KBM-7 (cell line): ENCODE measurements around the gene MFNG.

ENCODE experiments used
- DNase-seq: peaks from one replicate; pipeline ENCODE4 v3.0.0-alpha.2; 2015
- in situ Hi-C: fragments of 300-500 bp; cut with MboI; formaldehyde crosslinking; loops from 2 replicates; pipeline ENCODE4 v1.14.3; 2020; ENCODE audit warnings: low sequenced_read_pairs, low pct_unique_long_range_greater_than_20kb, mixed read lengths

Gene MFNG

DNA sequence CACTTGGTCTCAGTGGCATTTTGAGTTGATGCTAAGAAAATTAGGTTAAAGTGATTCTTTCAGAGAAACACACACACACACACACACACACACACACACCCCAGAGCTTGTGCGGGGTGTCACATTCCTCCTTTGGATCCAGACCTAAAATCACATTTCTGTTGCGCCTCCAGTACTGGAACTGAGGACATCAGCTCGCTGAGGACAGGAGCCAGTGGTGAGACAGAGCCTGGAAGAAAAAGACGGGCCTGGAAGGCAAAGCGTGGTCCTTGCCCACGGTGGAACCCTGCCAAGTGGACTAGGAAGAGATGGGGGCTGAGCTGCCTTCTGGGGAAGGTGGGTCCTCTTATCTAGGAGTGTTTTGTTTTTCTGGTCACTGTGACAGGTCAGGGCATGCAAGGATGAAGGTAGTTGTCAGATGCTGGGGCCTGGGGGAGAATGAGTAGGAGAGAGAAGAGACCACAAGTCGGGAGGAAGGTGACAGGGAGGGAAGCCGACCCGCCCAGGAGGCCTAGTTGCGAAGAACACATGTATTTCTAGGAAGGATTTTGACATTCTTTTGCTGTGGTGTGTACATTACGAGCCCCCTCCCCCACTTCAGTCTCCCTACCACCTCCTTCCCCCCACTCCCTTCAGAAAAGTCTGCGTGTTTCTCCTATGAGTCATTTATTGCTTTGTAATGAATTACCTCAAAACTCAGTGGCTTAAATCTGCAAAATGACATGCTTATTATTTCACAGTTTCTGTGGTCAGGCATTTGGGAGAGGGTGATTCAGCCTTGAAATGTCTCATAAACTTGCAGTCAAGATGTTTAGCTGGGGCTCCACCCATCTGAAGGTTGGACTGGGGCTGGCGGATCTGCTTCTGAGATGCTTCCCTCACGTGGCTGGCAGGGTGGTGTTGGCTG is 54.1 kb downstream of the MFNG start:
- DNase-seq, result peak; percentile 69
- in situ Hi-C loops, result no loop called here

DNA sequence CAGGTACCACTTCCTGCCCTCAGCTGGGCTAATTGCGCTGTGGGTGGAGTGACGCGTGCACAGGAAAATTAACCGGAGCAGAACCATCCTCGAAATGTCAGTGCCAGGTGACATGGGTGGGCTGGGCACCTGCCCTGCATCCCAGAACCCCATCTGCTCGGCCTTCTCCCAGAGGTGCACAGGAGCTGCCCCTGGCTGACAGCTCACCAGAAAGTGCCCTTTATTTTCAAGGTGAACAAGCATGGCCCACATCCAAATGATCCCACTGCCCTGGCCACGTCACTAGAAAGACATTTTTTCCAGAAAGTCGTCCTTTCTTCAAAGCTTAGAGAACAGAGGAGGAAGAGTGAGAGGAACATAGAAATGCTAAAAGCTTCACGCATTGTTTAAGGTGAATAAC is 54.8 kb downstream of the MFNG start:
- in situ Hi-C loops, result no loop called here
- no peak for DNase-seq

DNA sequence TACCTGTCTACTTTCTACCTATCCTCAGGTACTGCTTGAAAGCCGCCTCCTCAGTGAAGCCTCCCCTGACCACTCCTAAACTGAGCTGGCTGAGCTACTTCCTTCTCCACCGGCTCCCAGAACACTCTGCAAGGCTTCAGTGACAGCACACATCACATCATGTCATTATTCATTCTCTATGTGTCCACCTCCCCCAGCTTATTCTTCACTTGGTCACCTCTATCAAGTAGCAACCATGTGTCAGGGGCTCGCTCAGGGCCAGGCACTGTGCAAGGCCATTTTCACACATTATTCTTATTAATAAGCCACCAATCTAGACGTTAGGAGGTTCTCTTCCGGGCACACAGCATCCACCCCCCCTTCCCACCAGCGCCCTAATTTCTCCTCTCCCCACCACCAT is 55.2 kb downstream of the MFNG start:
- in situ Hi-C loops, result no loop called here
- no peak for DNase-seq

DNA sequence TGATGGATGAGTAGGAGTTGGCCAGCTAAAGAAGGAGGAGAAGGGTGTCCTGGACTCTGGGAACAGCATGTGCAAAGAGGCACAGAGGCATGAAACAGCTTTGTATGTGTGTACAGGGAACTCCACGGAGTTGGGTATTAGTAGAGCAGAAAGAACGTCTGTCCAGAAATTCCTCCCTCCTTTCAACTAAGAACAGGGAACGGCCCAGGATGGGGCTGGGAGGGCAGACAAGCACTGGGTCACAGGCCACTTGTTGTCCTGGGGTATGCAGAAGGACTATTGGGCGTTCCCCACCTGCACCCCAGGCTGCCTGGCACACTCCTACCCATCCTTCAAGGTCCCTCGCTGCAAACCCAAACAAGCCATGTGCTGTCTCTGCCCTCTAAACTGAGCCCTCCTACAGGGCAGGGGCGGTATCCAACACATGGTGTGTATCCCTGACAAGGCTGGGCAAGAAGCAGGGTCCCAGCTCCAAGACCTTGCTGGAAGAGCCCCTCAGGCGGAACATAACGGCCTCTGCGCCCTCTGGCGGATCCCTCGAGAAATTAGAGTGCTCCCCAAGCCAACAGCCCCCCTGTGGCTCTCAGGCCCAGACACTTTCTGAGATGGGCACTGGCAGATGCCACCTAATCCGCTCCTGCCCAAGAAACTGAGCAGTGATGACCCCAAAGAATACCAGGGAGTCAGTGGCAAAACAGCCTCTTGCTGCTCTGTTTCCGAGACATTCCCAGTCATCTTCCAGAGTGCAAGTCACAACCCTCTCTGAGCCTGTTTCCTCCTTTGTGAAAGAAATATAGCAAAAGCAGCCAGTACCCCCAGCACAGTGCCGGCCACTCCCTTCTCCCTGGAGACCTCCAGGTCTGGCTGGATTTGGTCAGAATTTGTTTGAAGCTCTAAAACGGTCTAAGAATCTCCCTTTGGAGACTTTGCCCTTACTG is 57.3 kb downstream of the MFNG start:
- in situ Hi-C loops, result no loop called here
- DNase-seq, result peak; percentile 68

DNA sequence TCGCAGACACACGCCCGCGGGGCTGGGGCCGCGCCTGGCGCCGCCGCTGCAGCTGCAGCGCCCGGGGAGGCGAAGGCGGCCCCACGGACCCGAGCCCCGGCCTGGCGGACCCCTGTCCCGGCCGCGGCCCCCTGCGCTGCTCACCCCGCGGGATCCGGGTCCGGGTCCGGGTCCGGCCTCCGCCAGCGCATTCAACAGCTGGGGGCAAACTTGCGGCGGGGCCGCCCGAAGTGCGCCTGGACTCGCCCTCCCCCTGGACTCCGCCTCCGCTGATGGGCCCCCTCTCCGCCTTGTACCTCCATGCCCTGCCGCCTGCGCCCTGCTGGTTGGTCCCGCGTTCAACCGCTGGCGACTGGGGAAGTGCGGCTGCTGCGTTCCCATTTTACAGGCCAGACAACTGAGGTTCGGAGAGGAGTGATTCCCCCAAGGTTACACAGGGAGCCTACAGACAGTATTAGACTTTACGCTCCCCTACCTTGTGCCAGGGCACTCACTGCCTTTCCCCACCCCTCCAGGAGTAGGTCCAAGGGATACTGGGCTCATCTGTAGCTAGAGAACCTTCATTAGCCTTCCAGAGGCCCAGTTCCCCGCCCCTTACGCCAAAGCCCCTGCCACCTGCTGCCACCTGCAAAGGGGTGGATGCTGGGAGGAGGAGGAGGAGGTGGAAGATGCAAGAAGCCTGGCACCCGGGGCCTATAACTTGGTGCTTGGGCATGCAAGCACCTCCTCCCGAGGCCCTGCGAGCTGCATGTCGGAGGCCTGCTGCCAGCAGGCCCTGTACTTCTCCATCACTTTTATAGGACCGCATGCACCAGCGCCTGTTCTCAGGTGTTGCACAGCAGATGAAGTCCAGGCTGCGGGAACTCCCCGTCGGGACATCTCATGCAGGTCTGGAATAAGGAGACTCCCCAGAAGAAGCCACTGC is 58.2 kb downstream of the MFNG start:
- in situ Hi-C loops, result no loop called here
- DNase-seq, result no peak

DNA sequence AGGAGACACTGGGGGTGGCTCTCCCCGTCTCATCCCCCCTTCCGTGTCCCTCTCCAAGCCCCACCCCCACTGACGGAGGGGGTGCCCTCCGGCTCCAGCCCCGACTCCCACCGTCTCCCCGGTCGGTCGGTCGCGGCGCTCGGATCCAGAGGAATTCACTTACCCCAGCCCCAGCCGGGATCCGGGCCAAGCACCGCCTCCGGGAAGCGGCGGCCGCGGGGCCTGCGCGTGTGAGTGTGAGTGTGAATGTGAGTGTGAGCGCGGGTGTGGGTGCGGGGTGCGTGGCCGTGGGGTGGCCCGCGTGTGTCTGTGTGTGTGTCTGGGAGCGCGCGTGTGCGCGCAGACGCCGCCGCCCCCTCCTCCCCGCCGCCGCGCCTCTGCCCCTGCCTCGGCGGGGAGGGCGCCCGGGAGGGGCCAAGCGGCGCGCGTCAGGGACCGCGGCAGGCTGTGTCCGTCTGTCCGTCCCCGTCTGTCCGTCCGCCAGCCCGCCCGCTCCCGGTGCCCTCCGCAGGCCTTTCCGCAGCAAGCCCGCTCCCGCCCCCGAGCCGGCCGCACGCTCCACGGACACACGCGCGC is 59.0 kb downstream of the MFNG start, which contains the start of gene ELFN2:
ELFN2 (minus strand) TSS at position 345 of the 576 bp plus-strand sequence. CDS start 51,945 bp downstream, outside the sequence.
- no peak for DNase-seq

DNA sequence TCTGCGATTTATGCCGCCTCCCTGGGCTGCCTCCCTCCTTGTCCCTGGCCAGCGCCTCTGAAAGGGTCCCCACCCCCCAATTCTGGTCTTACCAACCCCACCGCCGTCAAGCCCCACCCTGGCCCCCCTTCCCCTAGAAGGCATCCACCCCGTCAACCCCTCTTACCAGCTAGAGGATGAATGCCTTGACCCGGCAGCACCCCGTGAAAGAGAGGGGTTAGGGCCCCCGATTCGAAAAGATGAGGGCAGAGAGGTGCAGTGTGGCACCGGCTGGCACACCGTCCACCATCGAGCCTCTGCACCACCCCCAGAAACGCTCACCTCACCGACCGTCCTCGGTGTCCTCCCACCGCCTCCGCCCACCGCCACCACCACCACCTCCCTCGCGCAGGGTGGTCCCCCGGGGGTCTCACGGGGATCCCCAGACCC is 59.5 kb downstream of the MFNG start:
- in situ Hi-C loops, result no loop called here
- no peak for DNase-seq

More for the DNA sequence above, 59.0 kb downstream of the MFNG start, which contains the start of gene ELFN2:
- in situ Hi-C loops, result no loop called here

DNA sequence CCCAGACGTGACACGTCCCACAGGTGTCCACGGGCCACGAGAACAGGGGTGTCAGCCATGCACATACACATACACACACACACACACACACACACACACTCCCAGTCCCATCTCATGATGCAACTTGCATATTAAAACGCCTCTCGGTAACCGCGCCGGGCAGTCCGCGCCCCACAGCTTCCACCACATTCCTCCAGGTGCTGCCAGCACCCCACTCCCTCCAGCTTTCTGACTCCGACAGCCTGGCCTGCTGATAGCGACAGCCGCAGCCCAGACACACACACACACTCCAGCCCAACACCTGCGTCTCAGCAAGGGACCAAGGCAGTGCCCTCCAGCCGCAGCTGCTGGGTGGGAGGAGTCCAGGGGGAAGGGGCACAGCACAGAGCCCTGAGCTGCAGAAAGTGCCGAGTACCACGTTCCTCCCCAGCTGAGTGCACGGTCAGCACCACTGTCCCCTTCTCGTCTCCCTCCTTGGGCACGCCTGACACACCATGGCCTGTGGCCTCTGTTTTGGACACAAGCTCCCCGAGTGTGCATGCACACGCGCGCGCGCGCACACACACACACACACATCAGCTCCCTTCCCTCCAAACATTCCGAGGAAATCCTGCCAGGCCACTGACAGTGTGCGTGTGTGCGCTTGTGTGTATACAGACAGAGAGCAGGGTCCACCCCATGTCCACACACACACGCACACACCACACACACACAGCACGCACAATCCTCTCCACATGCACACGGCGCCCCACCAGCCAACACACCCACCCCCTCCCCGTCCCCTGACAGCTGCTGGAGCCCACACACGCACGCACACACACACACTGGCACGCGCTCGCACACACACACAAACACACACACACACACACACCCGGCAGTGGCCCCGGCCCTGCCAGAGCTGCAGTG is 60.1 kb downstream of the MFNG start:
- peak; percentile 28 for DNase-seq
- in situ Hi-C loops, result no loop called here

DNA sequence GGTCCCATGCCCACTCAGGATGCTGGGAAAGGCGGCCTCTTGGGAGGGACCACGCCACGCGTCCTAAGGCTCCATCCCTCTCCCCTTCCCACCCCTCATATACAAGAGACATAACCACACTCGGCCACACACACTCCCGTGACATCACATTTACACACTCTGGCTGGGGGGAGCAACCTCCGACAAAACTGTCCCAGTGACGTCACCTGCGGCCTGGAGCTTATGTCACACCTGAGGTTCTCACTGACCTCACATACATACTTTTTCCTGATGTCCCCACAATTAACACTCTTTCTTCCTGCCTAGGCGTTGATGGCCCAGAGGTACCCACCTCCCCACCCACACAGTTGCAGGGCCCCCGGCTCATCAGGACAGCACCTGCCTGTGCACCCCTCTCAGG is 60.8 kb downstream of the MFNG start:
- in situ Hi-C loops, result no loop called here
- DNase-seq, result no peak

DNA sequence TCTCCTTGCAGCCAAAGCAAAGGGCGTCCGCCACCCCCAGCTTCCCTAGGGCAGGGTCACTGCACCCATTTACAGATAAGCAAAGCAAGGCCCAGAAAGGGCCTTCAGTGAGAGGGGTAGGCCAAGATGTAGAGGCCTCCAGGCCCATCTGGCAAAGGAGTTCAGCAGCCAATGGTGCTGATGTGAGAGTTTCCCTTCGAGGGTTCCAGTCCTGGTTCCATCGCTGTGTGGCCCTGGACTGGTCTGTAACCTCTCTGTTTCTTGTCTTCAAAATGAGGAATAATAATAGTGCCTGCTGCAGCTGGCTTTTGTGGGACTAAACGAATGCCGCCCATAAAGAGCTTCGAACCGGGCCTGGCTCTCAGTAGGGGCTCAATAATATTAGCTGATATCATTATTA is 62.9 kb downstream of the MFNG start:
- in situ Hi-C loops, result no loop called here
- no peak for DNase-seq

DNA sequence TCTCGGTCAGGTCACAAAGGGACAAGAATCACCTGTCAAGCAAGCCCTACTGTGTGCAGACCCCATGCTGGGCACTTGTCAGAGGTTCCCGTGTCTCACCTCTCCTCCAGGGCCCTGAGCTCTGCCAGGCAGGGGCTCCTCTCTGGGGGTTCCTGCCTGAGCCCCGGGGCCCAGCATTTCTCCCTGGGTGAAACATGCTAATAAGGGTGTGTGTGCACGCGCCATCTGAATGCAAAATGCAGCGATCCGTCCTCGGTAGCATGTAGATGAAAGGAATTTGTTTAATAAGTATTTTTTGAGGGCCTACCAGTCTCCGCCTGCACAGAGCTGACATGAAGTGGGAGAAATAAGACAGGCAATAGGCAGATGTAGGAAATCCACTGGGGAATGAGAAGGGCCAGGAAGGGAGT is 64.7 kb downstream of the MFNG start:
- in situ Hi-C loops, result no loop called here
- DNase-seq, result no peak

DNA sequence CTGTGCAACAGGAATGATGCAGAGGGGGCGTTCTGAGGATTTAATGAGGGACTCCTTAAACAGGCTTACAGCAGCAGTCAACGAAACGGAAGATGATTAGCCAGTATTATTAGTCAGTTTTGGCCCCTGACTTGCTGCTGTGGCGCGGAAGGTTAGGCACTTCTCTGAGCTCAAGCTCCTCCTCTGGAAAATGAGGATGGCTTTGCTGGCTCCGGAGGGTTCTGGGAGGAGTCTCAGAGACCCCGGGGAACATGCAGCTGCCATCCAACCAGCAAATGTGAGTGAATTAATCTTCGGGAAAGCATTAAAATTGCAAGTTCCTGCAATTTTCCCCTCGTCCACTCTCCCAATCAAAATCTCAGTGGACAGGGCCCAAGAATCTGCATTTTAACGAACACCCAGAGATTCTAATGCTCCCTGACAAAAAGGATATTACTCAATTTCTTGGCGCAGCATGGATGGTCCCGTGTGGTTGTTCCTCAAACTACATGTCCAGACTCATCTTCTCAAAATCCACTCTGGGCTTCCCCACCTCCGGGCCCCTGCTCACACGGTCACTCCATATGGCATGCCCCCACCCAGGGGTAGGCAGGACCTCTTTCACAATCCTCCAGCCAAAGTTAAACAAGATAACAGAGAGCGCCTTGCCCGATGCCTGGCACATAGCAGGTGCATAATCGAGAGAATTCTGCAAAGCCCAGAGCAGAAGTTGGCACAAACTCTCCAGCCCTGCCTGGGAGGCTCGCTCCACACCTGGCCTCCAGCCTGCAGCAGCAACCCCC is 65.3 kb downstream of the MFNG start:
- peak; percentile 35 for DNase-seq
- in situ Hi-C loops, result no loop called here

DNA sequence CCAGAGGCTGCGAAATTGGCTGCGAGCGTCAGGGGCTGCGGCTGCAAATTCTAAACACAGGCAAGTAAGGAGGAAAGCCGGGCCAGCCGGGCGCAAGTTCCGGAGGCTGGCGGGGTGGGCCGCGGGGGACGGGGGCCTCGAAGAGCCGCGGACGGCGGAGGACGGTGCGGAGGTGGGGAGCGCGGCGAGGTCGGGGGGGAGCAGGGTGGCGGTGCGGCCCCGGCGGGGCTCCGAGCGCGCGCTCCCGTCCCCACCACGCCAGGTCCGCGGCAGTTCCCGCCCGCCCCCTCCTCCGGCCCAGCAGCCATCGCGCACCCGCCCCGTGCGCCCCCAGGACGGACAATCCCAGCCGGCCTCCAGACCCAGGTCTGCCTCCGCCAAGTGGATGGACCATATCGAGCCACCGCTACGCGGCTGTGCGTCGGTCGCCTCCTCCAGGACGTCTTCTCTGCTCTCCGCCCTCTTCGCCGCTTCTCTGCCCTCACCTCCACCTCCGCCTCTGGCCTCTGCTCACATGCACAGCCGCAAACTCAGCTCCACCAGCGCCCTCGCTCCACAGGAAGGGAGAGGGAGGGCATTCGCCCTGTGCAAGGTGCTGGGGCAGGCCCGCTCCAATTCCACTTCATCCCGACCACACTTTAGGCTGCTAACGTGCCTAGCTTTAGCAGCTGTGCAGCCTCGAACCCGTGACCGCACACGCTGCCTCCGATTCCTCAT is 66.1 kb downstream of the MFNG start:
- no peak for DNase-seq
- in situ Hi-C loops, result no loop called here

DNA sequence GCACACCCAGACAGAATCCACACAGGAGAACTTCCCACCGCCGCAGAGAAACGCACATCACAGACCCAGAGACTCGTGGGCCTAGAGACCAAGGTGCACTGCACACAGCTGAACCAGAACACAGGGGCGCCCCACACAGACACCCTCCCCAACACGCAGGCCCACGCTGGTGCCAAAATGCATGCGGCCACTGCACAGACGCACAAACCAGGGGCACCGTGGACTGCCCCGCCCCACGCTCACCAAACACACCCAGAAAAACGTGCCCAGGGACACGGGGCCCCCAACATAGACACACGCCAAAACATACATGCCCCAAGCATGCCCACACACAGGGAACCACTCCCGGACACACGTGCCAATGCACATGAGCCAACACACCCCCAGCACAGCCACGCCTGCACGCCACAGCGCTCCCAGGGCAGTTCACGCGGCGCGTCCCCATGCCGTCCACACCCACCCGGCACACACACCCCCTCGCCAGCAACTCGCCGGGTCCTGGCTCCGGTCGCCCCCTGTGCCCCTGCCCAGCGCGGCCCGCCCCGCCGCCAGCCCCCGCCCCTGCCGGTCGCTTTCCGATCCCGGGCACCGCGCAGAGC is 66.7 kb downstream of the MFNG start:
- no peak for DNase-seq
- in situ Hi-C loops, result no loop called here
